ENCODE data around the gene NBL1. TPM values are rescaled to one million over a fixed set of nuclear protein-coding genes. Genes with fewer than 3 reads are reported as not detected.

NBL1 gene
- total RNA-seq, 1 experiment from 2014 or later, result 7.9 TPM

GRCh38 chr1:19680644-19681043 is 36.5 kb downstream of the NBL1 start:
- Histone ChIP-seq H3K36me3 (ENCODE audit: insufficient read depth, low read length, poor library complexity, severe bottlenecking) (no peaks in the 10 kb centered on the region), H3K9me3 (ENCODE audit: low read depth, low read length, poor library complexity, severe bottlenecking) (no peaks in the 10 kb centered on the region), H3K27me3 (replicated peaks; ENCODE audit: insufficient read depth, low read depth, low read length, poor library complexity) (peaks cover 11% of the 10 kb centered on the region), H3K27ac (ENCODE audit: low read depth, low read length, poor library complexity, severe bottlenecking) (no peak overlapping the region), H3K4me1 (ENCODE audit: insufficient read depth, low read length, poor library complexity, severe bottlenecking) (no peaks in the 10 kb centered on the region), H3K4me3 (ENCODE audit: low read depth, low read length, poor library complexity, severe bottlenecking) (no peak overlapping the region)
- ChIA-PET CTCF (no interaction called here), POLR2A (ENCODE audit: low non-redundant PET) (no interaction called here)
- intact Hi-C loops (cut with micrococcal nuclease; ENCODE audit: unreplicated experiment), result no loop called here
- no peak for TF ChIP-seq CTCF (conservative IDR thresholded peaks at IDR 0.05; ENCODE audit: low read depth, low read length)
- no peak for TF ChIP-seq EZH2 (IDR thresholded peaks at IDR 0.05; ENCODE audit: borderline replicate concordance, low read depth, low read length, poor library complexity, severe bottlenecking)
- BruUV-seq (replicated peaks), result no TSS peak
- DNase-seq (ENCODE audit: low spot score), result no peak

- no peak overlapping the region for H3K27ac ChIP-seq (ENCODE audit: low read depth, low read length, poor library complexity, severe bottlenecking)
- ChIA-PET CTCF (no interaction called here), POLR2A (ENCODE audit: low non-redundant PET) (no interaction called here)
- no TSS peak for BruUV-seq (replicated peaks)
- H3K9me3 ChIP-seq (ENCODE audit: low read depth, low read length, poor library complexity, severe bottlenecking), result no peaks in the 10 kb centered on the region
- DNase-seq (ENCODE audit: low spot score), result peak; percentile 45
- TF ChIP-seq CTCF (conservative IDR thresholded peaks at IDR 0.05; ENCODE audit: low read depth, low read length) (no peak), EZH2 (IDR thresholded peaks at IDR 0.05; ENCODE audit: borderline replicate concordance, low read depth, low read length, poor library complexity, severe bottlenecking) (no peak)
- no peak overlapping the region for H3K4me3 ChIP-seq (ENCODE audit: low read depth, low read length, poor library complexity, severe bottlenecking)
- peaks cover 3% of the 10 kb centered on the region for H3K27me3 ChIP-seq (replicated peaks; ENCODE audit: insufficient read depth, low read depth, low read length, poor library complexity)
- no peaks in the 10 kb centered on the region for H3K4me1 ChIP-seq (ENCODE audit: insufficient read depth, low read length, poor library complexity, severe bottlenecking)
- intact Hi-C loops (cut with micrococcal nuclease; ENCODE audit: unreplicated experiment), result no loop called here
- no peaks in the 10 kb centered on the region for H3K36me3 ChIP-seq (ENCODE audit: insufficient read depth, low read length, poor library complexity, severe bottlenecking)
Observed at GRCh38 chr1:19682257-19682656, 38.1 kb downstream of the NBL1 start.

GRCh38 chr1:19682901-19683300 is 38.8 kb downstream of the NBL1 start:
- ChIA-PET POLR2A (ENCODE audit: low non-redundant PET) (no interaction called here), CTCF (no interaction called here)
- H3K27me3 ChIP-seq (replicated peaks; ENCODE audit: insufficient read depth, low read depth, low read length, poor library complexity), result no peaks in the 10 kb centered on the region
- H3K27ac ChIP-seq (ENCODE audit: low read depth, low read length, poor library complexity, severe bottlenecking), result no peak overlapping the region
- no peaks in the 10 kb centered on the region for H3K36me3 ChIP-seq (ENCODE audit: insufficient read depth, low read length, poor library complexity, severe bottlenecking)
- DNase-seq (ENCODE audit: low spot score), result no peak
- no peaks in the 10 kb centered on the region for H3K9me3 ChIP-seq (ENCODE audit: low read depth, low read length, poor library complexity, severe bottlenecking)
- H3K4me1 ChIP-seq (ENCODE audit: insufficient read depth, low read length, poor library complexity, severe bottlenecking), result no peaks in the 10 kb centered on the region
- intact Hi-C loops (cut with micrococcal nuclease; ENCODE audit: unreplicated experiment), result no loop called here
- no TSS peak for BruUV-seq (replicated peaks)
- TF ChIP-seq EZH2 (IDR thresholded peaks at IDR 0.05; ENCODE audit: borderline replicate concordance, low read depth, low read length, poor library complexity, severe bottlenecking) (no peak), CTCF (conservative IDR thresholded peaks at IDR 0.05; ENCODE audit: low read depth, low read length) (no peak)
- no peak overlapping the region for H3K4me3 ChIP-seq (ENCODE audit: low read depth, low read length, poor library complexity, severe bottlenecking)
